Suprapubic skin (tissue), 4 donors: ENCODE results near the gene PDE5A.

Experiments
- CTCF ChIP-seq, 2 donors: fragments of 200-600 bp in 1 of 2; fragments of 450-650 bp in 1 of 2; sonication (generic) in 1 of 2; IDR thresholded peaks; one replicate each; pipeline ENCODE4 v1.5.1; 2016 to 2019; ENCODE audit warnings: antibody characterized with exemption in 2 of 2, mild to moderate bottlenecking in 1 of 2, moderate library complexity in 1 of 2
- EP300 ChIP-seq: sonication (generic); formaldehyde crosslinking; IDR thresholded peaks from one replicate; pipeline ENCODE4 v1.6.1; 2017; ENCODE audit warnings: antibody characterized with exemption
- POLR2A ChIP-seq, 2 donors: fragments of 450-650 bp; IDR thresholded peaks; one replicate each; pipeline ENCODE4 v1.6.1; 2017; ENCODE audit warnings: antibody characterized with exemption in 2 of 2, mild to moderate bottlenecking in 2 of 2, moderate library complexity in 2 of 2
- POLR2AphosphoS5 ChIP-seq, 3 donors: sonication (generic); formaldehyde crosslinking; IDR thresholded peaks; one replicate each; pipeline ENCODE4 v1.6.1; 2017; ENCODE audit warnings: antibody characterized with exemption in 3 of 3

- no peak for TF ChIP-seq CTCF (IDR thresholded peaks at IDR 0.05)
- no peak for TF ChIP-seq POLR2AphosphoS5 (IDR thresholded peaks at IDR 0.05)
- no peak for TF ChIP-seq EP300
- TF ChIP-seq POLR2A (IDR thresholded peaks at IDR 0.05): no peak
These were observed 110.2 kb downstream of the PDE5A start for GRCh38 chr4:119518230-119518892.
